Measurements from ENCODE around the gene ZDHHC8.

GRCh38 chr22:20159076-20159475 is 27.5 kb downstream of the ZDHHC8 start:
- TF ChIP-seq CTCF (IDR thresholded peaks at IDR 0.05) (no peak), POLR2AphosphoS5 (IDR thresholded peaks at IDR 0.05) (no peak)
